Right ventricle myocardium inferior (tissue), 1 donor: Measurements from ENCODE around the gene TEC. TPM values are rescaled to one million over a fixed set of nuclear protein-coding genes. Genes with fewer than 3 reads are reported as not detected.

Experiments used
- ATAC-seq: fragments of 200-7000 bp; cut with Tn5 transposase; one replicate; pipeline ENCODE4 v1.9.1; 2020; ENCODE audit warnings: mild to moderate bottlenecking, moderate library complexity
- DNase-seq: peaks from one replicate; pipeline ENCODE4 v3.0.0; 2021; ENCODE audit errors: missing footprints
- intact Hi-C: fragments of 100-400 bp; cut with DNase I; formaldehyde crosslinking; loops from one replicate; pipeline ENCODE4 v1.11.0; 2022
- total RNA-seq: library from RNA; stranded (reverse); fragmentation: NEBNext Ultra II Directional; extraction: Animal tissue kit (Norgen Biotek cat#: 25700); gene quantifications from one replicate; pipeline ENCODE4 v1.2.1, GENCODE V29; 2021
- donor health status: DM: no; HTN: yes; CAD: no; lungs with severe emphysema.

TEC gene
- total RNA-seq, 1 donor from 2014 or later, result 1.3 TPM

GRCh38 chr4:48271626-48272025 is 2.0 kb upstream of the TEC start:
- no peak for DNase-seq
- no peak for ATAC-seq
- intact Hi-C loops, result loop anchor here (2.0 to 5.0 kb wide), 2 partner anchors 69 to 144 kb away; partner anchors contain the start of gene SLAIN2

- intact Hi-C loops, result loop anchor here (2.0 to 5.0 kb wide), 2 partner anchors 70 to 144 kb away; partner anchors contain the start of gene SLAIN2
- DNase-seq (no peak), ATAC-seq (no peak)
Observed at GRCh38 chr4:48270951-48271473, 1.4 kb upstream of the TEC start.

- ATAC-seq (no peak), DNase-seq (no peak)
- intact Hi-C loops, result loop anchor here (2.0 to 5.0 kb wide), 2 partner anchors 70 to 143 kb away; partner anchors contain the start of gene SLAIN2
Observed at GRCh38 chr4:48270523-48270897, 872 bp upstream of the TEC start.

GRCh38 chr4:48269861-48270522 is 354 bp upstream of the TEC start:
- intact Hi-C loops, result loop anchor here (2.0 to 5.0 kb wide), 2 partner anchors 71 to 143 kb away; partner anchors contain the start of gene SLAIN2

GRCh38 chr4:48267574-48267973 is 2.1 kb downstream of the TEC start:
- intact Hi-C loops, result no loop called here
- DNase-seq, result no peak

More at GRCh38 chr4:48269861-48270522, 354 bp upstream of the TEC start:
- peak; percentile 98 for ATAC-seq
- peak; percentile 98 for DNase-seq

GRCh38 chr4:48266781-48267180 is 2.9 kb downstream of the TEC start:
- intact Hi-C loops, result no loop called here
- DNase-seq, result no peak
- no peak for ATAC-seq

More at GRCh38 chr4:48267574-48267973, 2.1 kb downstream of the TEC start:
- ATAC-seq, result no peak

- intact Hi-C loops, result no loop called here
- no peak for DNase-seq
- no peak for ATAC-seq
Observed at GRCh38 chr4:48262926-48263325, 6.7 kb downstream of the TEC start.

GRCh38 chr4:48262484-48262883 is 7.2 kb downstream of the TEC start:
- DNase-seq, result no peak
- intact Hi-C loops, result no loop called here
- ATAC-seq, result no peak

- ATAC-seq (no peak), DNase-seq (no peak)
- intact Hi-C loops, result no loop called here
Observed at GRCh38 chr4:48261281-48261680, 8.4 kb downstream of the TEC start.

GRCh38 chr4:48259748-48260147 is 9.9 kb downstream of the TEC start:
- ATAC-seq, result no peak
- DNase-seq, result no peak
- intact Hi-C loops, result no loop called here

GRCh38 chr4:48258845-48259397 is 10.7 kb downstream of the TEC start:
- DNase-seq (no peak), ATAC-seq (no peak)
- intact Hi-C loops, result no loop called here

- DNase-seq, result no peak
- no peak for ATAC-seq
- intact Hi-C loops, result no loop called here
Observed at GRCh38 chr4:48255959-48256342, 13.7 kb downstream of the TEC start.

GRCh38 chr4:48255072-48255958 is 14.3 kb downstream of the TEC start:
- peak; percentile 68 for ATAC-seq
- intact Hi-C loops, result no loop called here
- DNase-seq, result no peak

GRCh38 chr4:48254381-48255071 is 15.1 kb downstream of the TEC start:
- intact Hi-C loops, result no loop called here
- ATAC-seq, result peak; percentile 81
- DNase-seq, result peak; percentile 57

- no peak for ATAC-seq
- intact Hi-C loops, result no loop called here
- DNase-seq, result no peak
Observed at GRCh38 chr4:48252313-48252712, 17.3 kb downstream of the TEC start.

- intact Hi-C loops, result no loop called here
- DNase-seq (no peak), ATAC-seq (no peak)
Observed at GRCh38 chr4:48250980-48251379, 18.7 kb downstream of the TEC start.

- intact Hi-C loops, result no loop called here
- ATAC-seq (no peak), DNase-seq (no peak)
Observed at GRCh38 chr4:48250343-48250742, 19.3 kb downstream of the TEC start.

- ATAC-seq (no peak), DNase-seq (no peak)
- intact Hi-C loops, result no loop called here
Observed at GRCh38 chr4:48249378-48249777, 20.3 kb downstream of the TEC start.

- ATAC-seq, result no peak
- intact Hi-C loops, result no loop called here
Observed at GRCh38 chr4:48248559-48248953, 21.1 kb downstream of the TEC start.

More at GRCh38 chr4:48248559-48248953, 21.1 kb downstream of the TEC start:
- no peak for DNase-seq
